ENCODE data around the gene NDUFA1. TPM values are rescaled to one million over a fixed set of nuclear protein-coding genes. Genes with fewer than 3 reads are reported as not detected.
"Not testable (repeated sequence)": the region's sequence is repeated elsewhere in the genome, so short reads cannot be mapped to it uniquely, and the experiment has no call there.

The NDUFA1 gene
- total RNA-seq, 1 donor from 2014 or later = 55.5 TPM

DNA sequence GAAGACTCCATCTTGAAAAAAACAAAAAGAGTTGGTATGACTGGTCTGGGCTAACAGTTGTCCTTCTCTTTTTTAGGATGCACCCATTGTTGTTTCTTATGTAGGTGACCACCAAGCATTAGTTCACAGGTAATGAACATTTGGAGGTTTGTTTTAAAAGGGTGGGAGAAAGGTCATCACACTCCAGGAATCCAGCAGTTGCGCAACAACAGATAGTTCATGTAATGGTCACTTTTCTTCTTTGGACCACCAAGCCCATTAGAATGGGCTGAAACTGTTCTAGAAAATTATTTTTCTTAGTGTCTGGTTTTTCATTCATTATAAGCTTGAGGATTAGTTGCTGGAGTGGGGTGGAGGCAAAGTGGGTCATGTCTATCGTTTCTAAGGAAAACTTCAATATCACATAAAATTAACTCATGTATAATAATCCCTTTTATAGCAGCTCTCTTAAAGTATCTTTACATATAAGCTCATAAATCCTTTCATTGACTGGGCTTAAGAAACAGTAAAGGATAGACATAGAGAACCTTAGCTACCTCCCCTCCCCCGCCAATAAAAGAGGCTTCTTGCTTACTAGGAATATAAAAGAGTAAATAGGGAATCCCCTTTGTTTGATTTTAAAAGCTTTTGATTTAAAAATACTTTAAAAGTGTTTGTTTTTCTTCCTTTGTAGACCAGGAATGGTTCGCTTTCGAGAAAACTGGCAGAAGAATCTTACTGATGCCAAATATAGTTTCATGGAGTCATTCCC lies 48.4 kb downstream of the NDUFA1 start:
- TF ChIP-seq, protein P1, sequence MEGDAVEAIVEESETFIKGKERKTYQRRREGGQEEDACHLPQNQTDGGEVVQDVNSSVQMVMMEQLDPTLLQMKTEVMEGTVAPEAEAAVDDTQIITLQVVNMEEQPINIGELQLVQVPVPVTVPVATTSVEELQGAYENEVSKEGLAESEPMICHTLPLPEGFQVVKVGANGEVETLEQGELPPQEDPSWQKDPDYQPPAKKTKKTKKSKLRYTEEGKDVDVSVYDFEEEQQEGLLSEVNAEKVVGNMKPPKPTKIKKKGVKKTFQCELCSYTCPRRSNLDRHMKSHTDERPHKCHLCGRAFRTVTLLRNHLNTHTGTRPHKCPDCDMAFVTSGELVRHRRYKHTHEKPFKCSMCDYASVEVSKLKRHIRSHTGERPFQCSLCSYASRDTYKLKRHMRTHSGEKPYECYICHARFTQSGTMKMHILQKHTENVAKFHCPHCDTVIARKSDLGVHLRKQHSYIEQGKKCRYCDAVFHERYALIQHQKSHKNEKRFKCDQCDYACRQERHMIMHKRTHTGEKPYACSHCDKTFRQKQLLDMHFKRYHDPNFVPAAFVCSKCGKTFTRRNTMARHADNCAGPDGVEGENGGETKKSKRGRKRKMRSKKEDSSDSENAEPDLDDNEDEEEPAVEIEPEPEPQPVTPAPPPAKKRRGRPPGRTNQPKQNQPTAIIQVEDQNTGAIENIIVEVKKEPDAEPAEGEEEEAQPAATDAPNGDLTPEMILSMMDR (IDR thresholded peaks at IDR 0.05; ENCODE audit: insufficient read depth, low read length, severe bottlenecking) = no peak
- Histone ChIP-seq H3K4me3 (ENCODE audit: low read depth, low read length) (no peak overlapping the region), H3K27me3 (ENCODE audit: control insufficient read depth, insufficient read depth, low read length) (no peaks in the 10 kb centered on the region), H3K36me3 (ENCODE audit: control insufficient read depth, insufficient read depth, low read length) (no peaks in the 10 kb centered on the region)
- DNase-seq (ENCODE audit: low read depth) (no peak), FAIRE-seq (no peak)

DNA sequence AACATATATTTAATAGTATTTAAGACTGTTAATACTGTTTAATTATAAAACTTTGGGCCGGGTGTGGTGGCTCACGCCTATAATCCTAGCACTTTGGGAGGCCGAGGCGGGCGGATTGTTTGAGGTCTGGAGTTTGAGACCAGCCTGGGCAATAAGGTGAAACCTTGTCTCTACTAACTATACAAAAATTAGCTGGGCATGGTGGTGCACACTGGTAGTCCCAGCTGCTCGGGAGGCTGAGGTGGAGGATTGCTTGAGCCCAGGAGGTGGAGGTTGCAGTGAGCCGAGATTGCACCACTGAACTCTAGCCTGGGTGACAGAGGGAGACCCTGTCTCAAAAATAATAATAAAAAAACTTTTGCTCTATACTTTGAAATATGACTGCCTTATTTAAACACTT lies 50.8 kb downstream of the NDUFA1 start:
- not testable (repeated sequence) for H3K27me3 ChIP-seq (ENCODE audit: control insufficient read depth, insufficient read depth, low read length); DNase-seq (ENCODE audit: low read depth); H3K4me3 ChIP-seq (ENCODE audit: low read depth, low read length); FAIRE-seq; H3K36me3 ChIP-seq (ENCODE audit: control insufficient read depth, insufficient read depth, low read length)

Other genes with a start within 250 kb of the NDUFA1 start
- gene SEPTIN6, start 178.7 kb upstream of the NDUFA1 start, total RNA-seq = 1.6 and 1.7 TPM in 2 replicates
- under 0.01 TPM in 2 replicates for gene SOWAHD, start 113.2 kb upstream of the NDUFA1 start, total RNA-seq
- gene RPL39, start 80.2 kb upstream of the NDUFA1 start, total RNA-seq = 2,415 and 8,689 TPM in 2 replicates
- gene UPF3B, start 18.9 kb upstream of the NDUFA1 start, total RNA-seq = 1.1 and 2.9 TPM in 2 replicates
- 13.2 and 17.6 TPM in 2 replicates for gene RNF113A, start 99 bp upstream of the NDUFA1 start, total RNA-seq
- not detected in 2 replicates for gene AKAP14, start 24.1 kb downstream of the NDUFA1 start, total RNA-seq
- 3.4 and 6.1 TPM in 2 replicates for gene NKAP, start 71.9 kb downstream of the NDUFA1 start, total RNA-seq
- not detected in 2 replicates for gene RHOXF2B, start 205.9 kb downstream of the NDUFA1 start, total RNA-seq
- not detected in 2 replicates for gene RHOXF1, start 244.1 kb downstream of the NDUFA1 start, total RNA-seq

All from bronchial epithelial cell (primary cell).